Measurements from ENCODE around the gene NUDT13. TPM values are rescaled to one million over a fixed set of nuclear protein-coding genes. Genes with fewer than 3 reads are reported as not detected.
A peak's percentile ranks its signal among the peaks of the same experiment; 100 is the strongest.
"Not testable (repeated sequence)": the region's sequence is repeated elsewhere in the genome, so short reads cannot be mapped to it uniquely, and the experiment has no call there.

The NUDT13 gene
- total RNA-seq, 2 experiments from 2014 or later = 0.72 to 0.83 TPM

DNA sequence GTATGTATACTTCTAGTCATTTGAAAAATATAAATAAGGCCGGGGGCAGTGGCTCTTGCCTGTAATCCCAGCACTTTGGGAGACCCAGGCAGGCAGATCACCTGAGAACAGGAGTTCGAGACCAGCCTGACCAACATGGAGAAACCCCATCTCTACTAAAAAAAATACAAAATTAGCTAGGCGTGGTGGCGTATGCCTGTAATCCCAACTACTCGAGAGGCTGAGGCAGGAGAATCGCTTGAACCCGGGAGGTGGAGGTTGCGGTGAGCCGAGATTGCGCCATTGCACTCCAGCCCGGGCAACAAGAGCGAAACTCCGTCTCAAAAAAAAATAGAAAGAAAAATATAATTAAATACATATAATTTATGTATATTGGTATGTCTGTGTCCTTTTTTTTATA, 1.8 kb downstream of the NUDT13 start:
- CTCF ChIA-PET = interaction anchor here (2.8 kb wide), 1 partner anchor 14 kb away, joined by 16 read pairs; the partner anchor contains the start of gene P4HA1
- H3K27ac Mint-ChIP-seq; H3K27me3 Mint-ChIP-seq (ENCODE audit: low read depth); H3K9me3 Mint-ChIP-seq; DNase-seq; H3K4me3 Mint-ChIP-seq: not testable (repeated sequence)
- H3K36me3 Mint-ChIP-seq (ENCODE audit: low read depth) = peaks cover 20% of the 10 kb centered on the region
- peaks cover 15% of the 10 kb centered on the region for H3K4me1 Mint-ChIP-seq (ENCODE audit: low read depth)
- intact Hi-C loops (cut with micrococcal nuclease) = loop anchor here (5.0 kb wide), 1 partner anchor 55 kb away; the partner anchor contains the start of genes ECD and FAM149B1

DNA sequence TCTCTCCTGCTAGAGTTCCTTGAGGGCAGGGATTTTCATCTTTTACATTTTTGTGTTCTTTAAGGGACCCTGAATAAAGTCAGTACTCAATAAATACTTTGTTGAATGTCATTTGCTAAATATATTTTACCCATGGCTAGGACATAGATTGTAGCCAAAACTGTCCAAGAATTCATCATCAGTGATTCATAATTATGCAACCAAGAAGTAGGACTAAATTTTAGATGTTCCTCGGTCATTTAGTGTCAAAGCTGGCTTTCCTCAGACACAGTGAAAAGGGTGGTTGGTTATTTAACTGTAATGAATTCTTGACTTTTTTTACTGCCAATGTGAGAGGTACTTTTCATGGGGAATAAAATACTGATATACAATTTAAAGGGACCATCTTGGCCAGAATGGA, 3.3 kb downstream of the NUDT13 start:
- Mint-ChIP-seq H3K4me3 (no peak overlapping the region), H3K4me1 (ENCODE audit: low read depth) (peaks cover 22% of the 10 kb centered on the region), H3K9me3 (peaks cover 7% of the 10 kb centered on the region), H3K36me3 (ENCODE audit: low read depth) (peaks cover 19% of the 10 kb centered on the region), H3K27me3 (ENCODE audit: low read depth) (no peaks in the 10 kb centered on the region), H3K27ac (no peak overlapping the region)
- intact Hi-C loops (cut with micrococcal nuclease) = loop anchor here (5.0 kb wide), 1 partner anchor 54 kb away; the partner anchor contains the start of genes ECD and FAM149B1
- CTCF ChIA-PET = no interaction called here
- no peak for DNase-seq

DNA sequence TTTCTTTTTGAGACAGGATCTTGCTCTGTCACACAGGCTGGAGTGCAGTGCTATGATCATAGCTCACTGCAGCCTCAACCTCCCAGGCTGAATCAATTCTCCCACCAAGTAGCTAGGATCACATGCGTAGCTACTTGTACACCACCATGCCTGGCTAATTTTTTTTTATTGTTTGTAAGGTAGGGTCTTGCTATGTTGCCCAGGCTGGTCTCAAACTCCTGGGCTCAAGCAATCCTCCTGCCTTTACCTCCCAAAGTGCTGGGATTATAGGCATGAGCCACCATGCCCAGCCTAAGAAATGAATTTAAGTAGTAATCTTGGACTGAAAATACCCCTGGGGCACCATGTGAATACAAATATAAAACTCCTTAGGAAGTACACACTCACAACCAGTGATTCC, 5.8 kb downstream of the NUDT13 start:
- no peaks in the 10 kb centered on the region for H3K27me3 Mint-ChIP-seq (ENCODE audit: low read depth)
- CTCF ChIA-PET = no interaction called here
- intact Hi-C loops (cut with micrococcal nuclease) = no loop called here
- no peak overlapping the region for H3K4me3 Mint-ChIP-seq
- H3K27ac Mint-ChIP-seq = no peak overlapping the region
- peaks cover 3% of the 10 kb centered on the region for H3K36me3 Mint-ChIP-seq (ENCODE audit: low read depth)
- peaks cover 14% of the 10 kb centered on the region for H3K4me1 Mint-ChIP-seq (ENCODE audit: low read depth)
- DNase-seq = no peak
- H3K9me3 Mint-ChIP-seq = no peaks in the 10 kb centered on the region

DNA sequence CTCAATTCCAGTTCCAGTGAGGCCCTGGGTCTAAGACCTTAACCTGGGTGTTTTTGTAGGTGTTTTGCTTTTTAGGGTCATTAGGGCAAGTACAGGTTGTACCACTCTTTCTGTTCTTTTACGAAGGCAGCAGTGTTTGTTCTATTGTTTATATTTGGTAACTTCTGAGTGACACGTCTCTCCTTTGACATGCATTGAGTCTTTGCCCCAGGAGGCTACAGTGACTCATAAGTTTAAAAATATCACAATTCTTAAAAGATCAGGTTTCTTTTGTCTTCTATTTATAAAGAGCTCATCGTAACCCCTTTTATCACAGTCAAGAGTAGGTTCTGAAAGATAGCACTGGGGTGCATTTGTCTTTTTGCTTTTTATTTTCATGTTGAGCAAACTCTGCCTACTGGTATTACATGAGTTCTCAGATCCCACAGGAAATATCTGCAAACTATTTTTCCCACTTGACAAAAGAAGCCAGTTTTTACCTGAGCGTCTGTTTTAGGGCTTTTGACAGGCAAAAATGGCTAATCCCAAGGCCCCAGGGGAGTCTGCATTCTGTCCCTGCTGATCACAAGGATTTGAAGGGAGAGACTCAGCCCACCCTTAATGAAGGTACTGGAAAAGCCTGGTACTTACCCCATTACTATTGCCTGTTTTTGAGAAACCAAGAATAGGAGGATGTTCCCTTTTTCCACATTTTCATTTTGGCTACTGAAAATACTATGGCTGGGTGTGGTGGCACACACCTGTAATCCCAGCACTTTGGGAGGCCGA, 7.9 kb downstream of the NUDT13 start:
- no peaks in the 10 kb centered on the region for H3K27me3 Mint-ChIP-seq (ENCODE audit: low read depth)
- no peak overlapping the region for H3K4me3 Mint-ChIP-seq
- CTCF ChIA-PET = interaction anchor here (0.7 kb wide), 1 partner anchor 45 kb away, joined by 3 read pairs; no protein-coding TSS in a partner anchor
- peaks cover 6% of the 10 kb centered on the region for H3K36me3 Mint-ChIP-seq (ENCODE audit: low read depth)
- no peaks in the 10 kb centered on the region for H3K9me3 Mint-ChIP-seq
- peaks cover 8% of the 10 kb centered on the region for H3K4me1 Mint-ChIP-seq (ENCODE audit: low read depth)
- intact Hi-C loops (cut with micrococcal nuclease) = no loop called here
- no peak for DNase-seq
- no peak overlapping the region for H3K27ac Mint-ChIP-seq

DNA sequence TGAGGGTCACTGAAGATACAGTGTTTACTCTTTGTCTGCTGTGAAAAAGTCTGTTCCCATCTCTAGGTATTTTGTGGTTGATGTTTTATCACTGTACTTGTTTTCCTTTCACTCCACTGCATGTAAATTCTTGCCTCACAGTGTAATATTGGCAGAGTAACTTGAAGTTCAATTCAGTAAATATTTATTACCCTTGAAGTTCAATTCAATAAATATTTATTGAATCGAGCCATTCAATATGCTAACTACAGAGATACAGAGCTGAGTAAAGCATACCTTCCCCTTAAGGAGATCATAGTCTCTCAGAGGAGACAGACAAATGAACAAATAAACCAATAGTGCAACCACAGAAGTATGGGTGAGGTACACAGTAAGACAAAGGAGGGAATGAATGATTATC, 9.2 kb downstream of the NUDT13 start:
- Mint-ChIP-seq H3K36me3 (ENCODE audit: low read depth) (peaks cover 7% of the 10 kb centered on the region), H3K4me1 (ENCODE audit: low read depth) (peaks cover 8% of the 10 kb centered on the region), H3K4me3 (no peak overlapping the region), H3K9me3 (no peaks in the 10 kb centered on the region), H3K27me3 (ENCODE audit: low read depth) (no peaks in the 10 kb centered on the region), H3K27ac (peak overlapping the region; percentile 2)
- intact Hi-C loops (cut with micrococcal nuclease) = no loop called here
- CTCF ChIA-PET = no interaction called here
- DNase-seq = no peak

DNA sequence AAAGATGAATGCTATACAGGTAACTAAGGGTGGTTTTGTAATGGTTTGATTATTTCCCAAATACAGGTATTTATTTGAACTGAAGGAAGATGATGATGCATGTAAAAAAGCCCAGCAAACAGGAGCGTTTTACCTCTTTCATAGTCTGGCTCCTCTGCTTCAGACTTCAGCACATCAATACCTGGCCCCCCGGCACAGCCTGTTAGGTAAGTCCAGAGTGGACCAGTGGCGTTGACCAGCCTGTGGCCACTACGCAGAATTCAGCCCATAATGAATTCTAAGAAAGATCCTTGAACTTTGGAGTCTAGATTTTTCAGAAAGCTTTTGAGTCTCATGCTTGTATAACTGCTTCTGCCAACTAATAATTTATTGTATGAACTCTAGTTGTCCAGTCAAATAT, 9.7 kb downstream of the NUDT13 start:
- no peaks in the 10 kb centered on the region for H3K27me3 Mint-ChIP-seq (ENCODE audit: low read depth)
- peaks cover 7% of the 10 kb centered on the region for H3K36me3 Mint-ChIP-seq (ENCODE audit: low read depth)
- intact Hi-C loops (cut with micrococcal nuclease) = no loop called here
- H3K27ac Mint-ChIP-seq = no peak overlapping the region
- no peak overlapping the region for H3K4me3 Mint-ChIP-seq
- H3K4me1 Mint-ChIP-seq (ENCODE audit: low read depth) = peaks cover 8% of the 10 kb centered on the region
- no peak for DNase-seq
- CTCF ChIA-PET = no interaction called here
- no peaks in the 10 kb centered on the region for H3K9me3 Mint-ChIP-seq

DNA sequence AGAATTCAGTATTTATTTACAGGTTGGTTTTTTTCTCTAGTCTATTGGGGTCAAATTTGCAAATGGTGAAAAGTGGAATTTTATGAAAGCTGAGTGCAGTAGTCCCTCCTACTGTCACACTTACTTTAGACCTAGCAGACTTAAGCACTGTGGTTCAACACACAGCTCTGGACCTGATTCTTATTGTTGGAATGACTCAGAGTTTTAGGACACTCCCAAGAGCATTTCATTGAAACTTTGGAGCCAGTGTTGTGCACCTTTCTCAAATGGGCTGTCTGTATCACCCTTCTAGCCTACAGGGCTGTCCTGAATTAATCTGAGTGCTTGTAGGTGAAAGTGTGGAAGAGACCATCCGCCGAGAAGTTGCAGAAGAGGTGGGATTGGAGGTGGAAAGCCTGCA, 16.1 kb downstream of the NUDT13 start:
- CTCF ChIA-PET = no interaction called here
- no peaks in the 10 kb centered on the region for H3K27me3 Mint-ChIP-seq (ENCODE audit: low read depth)
- H3K27ac Mint-ChIP-seq = no peak overlapping the region
- no peaks in the 10 kb centered on the region for H3K4me1 Mint-ChIP-seq (ENCODE audit: low read depth)
- H3K4me3 Mint-ChIP-seq = no peak overlapping the region
- no peak for DNase-seq
- H3K36me3 Mint-ChIP-seq (ENCODE audit: low read depth) = peaks cover 7% of the 10 kb centered on the region
- intact Hi-C loops (cut with micrococcal nuclease) = no loop called here
- H3K9me3 Mint-ChIP-seq = no peaks in the 10 kb centered on the region

DNA sequence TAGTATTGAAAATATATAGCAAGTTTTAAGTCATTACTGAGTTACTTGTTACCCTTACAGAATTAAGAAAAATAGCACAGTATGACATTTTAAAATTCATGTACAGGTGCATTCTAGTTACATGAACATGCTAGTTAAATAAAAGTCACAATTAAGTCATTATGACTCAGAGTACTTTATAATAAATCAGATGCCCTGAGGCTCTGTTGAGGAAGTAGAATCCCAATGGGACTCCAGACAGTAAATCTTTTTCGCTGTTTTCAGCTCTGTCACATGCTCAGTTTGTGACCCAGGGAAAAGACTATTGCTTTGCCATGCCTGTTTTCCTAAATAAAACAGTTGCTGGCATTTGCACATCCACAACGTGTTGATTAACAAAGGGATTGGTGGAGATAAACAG, 21.0 kb downstream of the NUDT13 start:
- intact Hi-C loops (cut with micrococcal nuclease) = no loop called here
- Mint-ChIP-seq H3K4me3 (no peak overlapping the region), H3K36me3 (ENCODE audit: low read depth) (peaks cover 20% of the 10 kb centered on the region), H3K27ac (no peak overlapping the region), H3K27me3 (ENCODE audit: low read depth) (no peaks in the 10 kb centered on the region), H3K9me3 (no peaks in the 10 kb centered on the region), H3K4me1 (ENCODE audit: low read depth) (no peaks in the 10 kb centered on the region)
- no peak for DNase-seq
- CTCF ChIA-PET = no interaction called here

DNA sequence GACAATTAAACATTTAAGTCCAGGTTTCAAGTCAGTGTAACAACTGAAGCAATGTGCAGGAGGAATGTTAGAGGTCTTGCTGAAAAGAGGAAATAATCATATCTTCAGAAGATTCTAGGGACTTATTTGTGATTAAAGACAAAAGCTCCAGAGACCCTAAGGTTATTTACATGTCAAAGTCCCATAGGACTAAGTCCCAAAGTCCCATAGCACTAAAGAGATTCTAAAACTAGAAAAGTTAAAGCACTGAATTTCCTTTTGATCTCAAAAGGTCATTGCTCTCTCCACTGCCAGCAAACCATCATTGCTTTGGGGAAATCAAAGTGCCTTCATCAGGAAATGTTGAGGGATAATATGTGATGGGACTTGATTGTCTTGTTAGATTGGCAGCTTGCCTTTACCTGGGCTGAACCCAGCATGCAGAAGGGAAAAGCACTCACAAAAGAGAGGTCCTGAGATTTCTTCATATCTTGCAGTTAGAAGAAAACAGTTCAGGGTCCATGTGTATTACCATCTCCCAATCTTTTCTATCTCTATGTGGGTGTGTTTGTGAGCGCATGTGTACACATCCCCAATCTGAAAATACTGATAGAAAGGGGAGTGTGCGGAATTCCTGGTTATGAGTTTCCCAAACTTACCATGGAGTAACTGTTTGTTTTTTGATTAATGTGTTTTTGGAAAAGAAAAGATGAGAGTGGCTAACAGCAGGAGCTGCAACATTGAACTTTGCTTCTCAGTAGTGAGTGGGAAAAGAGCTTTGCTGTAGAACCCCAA, 21.8 kb downstream of the NUDT13 start:
- Mint-ChIP-seq H3K27me3 (ENCODE audit: low read depth) (no peaks in the 10 kb centered on the region), H3K36me3 (ENCODE audit: low read depth) (peaks cover 23% of the 10 kb centered on the region), H3K4me1 (ENCODE audit: low read depth) (no peaks in the 10 kb centered on the region), H3K27ac (no peak overlapping the region), H3K4me3 (no peak overlapping the region), H3K9me3 (no peaks in the 10 kb centered on the region)
- CTCF ChIA-PET = interaction anchor here (1.2 to 1.4 kb wide), 2 partner anchors 21 to 26 kb away, joined by 3 to 5 read pairs; partner anchors contain the start of gene NUDT13
- DNase-seq = no peak
- intact Hi-C loops (cut with micrococcal nuclease) = no loop called here

DNA sequence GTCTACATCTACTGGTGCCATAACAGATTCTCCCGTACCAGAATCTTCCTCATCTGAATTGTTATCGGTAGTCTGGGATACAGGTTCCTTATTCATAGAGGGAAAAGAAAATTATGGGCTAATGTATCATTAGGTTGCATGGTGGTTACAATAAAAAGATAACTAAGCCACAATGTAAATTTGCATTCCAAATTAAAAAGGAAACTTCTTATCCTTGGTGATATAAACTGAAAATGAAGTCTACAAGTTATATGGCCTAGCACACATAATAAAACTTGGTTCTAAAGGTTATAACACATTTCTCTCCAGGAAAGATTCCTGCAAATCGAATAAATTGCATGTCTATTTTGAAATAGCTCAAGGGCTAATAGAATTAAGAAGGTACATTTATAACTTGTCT, 24.5 kb downstream of the NUDT13 start:
- intact Hi-C loops (cut with micrococcal nuclease) = no loop called here
- peaks cover 25% of the 10 kb centered on the region for H3K36me3 Mint-ChIP-seq (ENCODE audit: low read depth)
- no peaks in the 10 kb centered on the region for H3K27me3 Mint-ChIP-seq (ENCODE audit: low read depth)
- no peak overlapping the region for H3K4me3 Mint-ChIP-seq
- no peaks in the 10 kb centered on the region for H3K4me1 Mint-ChIP-seq (ENCODE audit: low read depth)
- no peaks in the 10 kb centered on the region for H3K9me3 Mint-ChIP-seq
- CTCF ChIA-PET = interaction anchor here (0.8 kb wide), 1 partner anchor 60 kb away, joined by 3 read pairs; no protein-coding TSS in a partner anchor
- DNase-seq = no peak
- H3K27ac Mint-ChIP-seq = no peak overlapping the region

DNA sequence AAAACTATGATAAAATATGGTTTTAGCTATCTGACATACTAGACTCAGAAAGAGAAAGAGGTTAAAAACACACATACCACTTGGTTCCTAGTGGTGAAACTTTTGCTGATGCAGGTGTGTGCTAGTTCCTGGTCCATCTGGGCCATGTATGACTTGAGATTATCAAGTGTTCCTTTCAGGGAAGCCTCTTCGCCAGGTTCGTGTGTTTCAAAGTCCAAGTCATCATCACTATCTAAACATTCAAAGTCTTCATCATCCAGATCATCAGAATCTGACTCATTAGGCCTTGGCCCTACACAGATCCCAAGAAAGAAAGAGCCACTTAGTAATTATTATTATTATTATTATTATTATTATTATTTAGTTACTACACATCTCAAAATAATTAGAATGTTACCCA, 26.4 kb downstream of the NUDT13 start:
- no peak overlapping the region for H3K27ac Mint-ChIP-seq
- intact Hi-C loops (cut with micrococcal nuclease) = no loop called here
- H3K9me3 Mint-ChIP-seq = no peaks in the 10 kb centered on the region
- no peak overlapping the region for H3K4me3 Mint-ChIP-seq
- CTCF ChIA-PET = no interaction called here
- H3K4me1 Mint-ChIP-seq (ENCODE audit: low read depth) = no peaks in the 10 kb centered on the region
- no peaks in the 10 kb centered on the region for H3K27me3 Mint-ChIP-seq (ENCODE audit: low read depth)
- peaks cover 25% of the 10 kb centered on the region for H3K36me3 Mint-ChIP-seq (ENCODE audit: low read depth)
- no peak for DNase-seq

DNA sequence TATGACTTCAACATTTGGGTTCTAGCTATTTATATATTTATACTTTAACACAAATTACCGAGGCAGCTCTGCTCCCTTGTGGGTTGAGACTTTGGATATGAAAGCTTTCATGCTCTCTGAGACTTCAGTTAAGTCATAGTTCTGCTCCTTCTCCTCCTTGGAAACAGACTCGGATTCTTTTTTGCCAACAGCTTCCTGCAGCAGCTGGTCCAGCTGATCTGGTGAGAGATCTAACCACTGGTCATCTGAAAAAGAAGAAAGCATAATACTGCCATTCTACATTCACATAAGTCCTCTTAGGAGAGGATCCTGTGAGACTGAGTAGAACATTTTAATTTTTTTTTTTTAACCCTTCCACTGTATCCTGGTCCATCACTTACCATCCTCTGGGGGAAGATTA, 29.0 kb downstream of the NUDT13 start:
- no peak for DNase-seq
- Mint-ChIP-seq H3K27ac (no peak overlapping the region), H3K4me1 (ENCODE audit: low read depth) (no peaks in the 10 kb centered on the region), H3K4me3 (no peak overlapping the region), H3K36me3 (ENCODE audit: low read depth) (peaks cover 24% of the 10 kb centered on the region), H3K9me3 (no peaks in the 10 kb centered on the region), H3K27me3 (ENCODE audit: low read depth) (no peaks in the 10 kb centered on the region)
- intact Hi-C loops (cut with micrococcal nuclease) = no loop called here
- CTCF ChIA-PET = interaction anchor here (0.7 to 1.6 kb wide), 2 partner anchors 17 to 774 kb away, joined by 3 read pairs; no protein-coding TSS in a partner anchor
